AG09319 (cell line): ENCODE results near the gene TPTE2.
A peak's percentile ranks its signal among the peaks of the same experiment; 100 is the strongest.

Experiments
- DNase-seq: peaks from one replicate; pipeline ENCODE4 v3.0.0-alpha.2; 2010; ENCODE audit warnings: low read depth; ENCODE audit errors: extremely low read depth
- CTCF ChIP-seq: IDR thresholded peaks from 2 replicates; pipeline ENCODE4 v1.5.1; 2011; ENCODE audit warnings: low read depth, mild to moderate bottlenecking, inconsistent platforms, low read length, moderate library complexity

The TPTE2 gene

GRCh38 chr13:19587635-19588300 is 26.4 kb upstream of the TPTE2 start:
- peak; percentile 23 for TF ChIP-seq CTCF
- DNase-seq = no peak

GRCh38 chr13:19586904-19587634 is 25.7 kb upstream of the TPTE2 start:
- no peak for DNase-seq
- no peak for TF ChIP-seq CTCF

GRCh38 chr13:19581675-19582074 is 20.3 kb upstream of the TPTE2 start:
- DNase-seq = no peak
- TF ChIP-seq CTCF = no peak

- TF ChIP-seq CTCF = no peak
- no peak for DNase-seq
Observed at GRCh38 chr13:19575230-19575629, 13.9 kb upstream of the TPTE2 start.

- DNase-seq = no peak
- TF ChIP-seq CTCF = no peak
Observed at GRCh38 chr13:19573120-19573716, 11.9 kb upstream of the TPTE2 start.

- no peak for DNase-seq
- no peak for TF ChIP-seq CTCF
Observed at GRCh38 chr13:19572280-19572679, 10.9 kb upstream of the TPTE2 start.
